Hepatocyte (in vitro differentiated cells): ENCODE measurements around the gene SMAD1. TPM values are rescaled to one million over a fixed set of nuclear protein-coding genes. Genes with fewer than 3 reads are reported as not detected.

Source experiments
- DNase-seq: peaks from one replicate; pipeline ENCODE4 v3.0.0-alpha.2; 2016; ENCODE audit warnings: low spot score
- H2AFZ ChIP-seq: fragments of 200-600 bp; sonication (generic); 2 replicates; pipeline ENCODE4 v1.6.0; 2016; ENCODE audit warnings: antibody characterized with exemption, mild to moderate bottlenecking
- H3K27ac ChIP-seq: fragments of 200-600 bp; sonication (generic); 2 replicates; pipeline ENCODE4 v1.5.1; 2016; ENCODE audit warnings: mild to moderate bottlenecking
- H3K27me3 ChIP-seq: fragments of 200-600 bp; sonication (generic); 2 replicates; pipeline ENCODE4 v1.6.1; 2016
- H3K36me3 ChIP-seq: fragments of 200-600 bp; sonication (generic); replicated peaks from 2 replicates; pipeline ENCODE4 v1.5.1; 2016; ENCODE audit warnings: low read depth; ENCODE audit not compliant: insufficient read depth
- H3K4me1 ChIP-seq: fragments of 200-600 bp; sonication (generic); 2 replicates; pipeline ENCODE4 v1.5.1; 2016; ENCODE audit warnings: mild to moderate bottlenecking, moderate library complexity; ENCODE audit not compliant: insufficient read depth
- H3K4me2 ChIP-seq: fragments of 200-600 bp; sonication (generic); 2 replicates; pipeline ENCODE4 v1.6.0; 2016
- H3K4me3 ChIP-seq: fragments of 200-600 bp; sonication (generic); 2 replicates; pipeline ENCODE4 v1.5.1; 2016; ENCODE audit warnings: mild to moderate bottlenecking
- H3K79me2 ChIP-seq: fragments of 200-600 bp; sonication (generic); 2 replicates; pipeline ENCODE4 v1.6.0; 2017; ENCODE audit warnings: mild to moderate bottlenecking
- H3K9me2 ChIP-seq: fragments of 200-600 bp; sonication (generic); replicated peaks from 2 replicates; pipeline ENCODE4 v1.6.0; 2017; ENCODE audit warnings: mild to moderate bottlenecking; ENCODE audit not compliant: insufficient read depth
- H3K9me3 ChIP-seq: fragments of 200-600 bp; sonication (generic); 2 replicates; pipeline ENCODE4 v1.5.1; 2016; ENCODE audit warnings: low read depth, mild to moderate bottlenecking
- H4K20me1 ChIP-seq: fragments of 200-600 bp; sonication (generic); 2 replicates; pipeline ENCODE4 v1.6.0; 2016; ENCODE audit warnings: mild to moderate bottlenecking; ENCODE audit not compliant: insufficient read depth, poor library complexity, severe bottlenecking
- EZH2 ChIP-seq: fragments of 200-600 bp; sonication (generic); IDR thresholded peaks from 2 replicates; pipeline ENCODE4 v1.6.1; 2016; ENCODE audit warnings: antibody characterized with exemption, mild to moderate bottlenecking, borderline replicate concordance
- EZH2phosphoT487 ChIP-seq: fragments of 200-600 bp; sonication (generic); IDR thresholded peaks from one replicate; pipeline ENCODE4 v1.6.1; 2018; ENCODE audit warnings: antibody characterized with exemption, mild to moderate bottlenecking, low read depth, moderate library complexity; ENCODE audit not compliant: unreplicated experiment, severe bottlenecking
- WGBS: methylation state at CpG from one replicate; pipeline ENCODE4 v1.1.6; 2016; ENCODE audit warnings: low lambda C conversion rate; ENCODE audit errors: missing lambda C conversion rate; 5-methylcytosine and 5-hydroxymethylcytosine counted together
- polyA plus RNA-seq: library from polyadenylated mRNA; unstranded; fragments of >200 nt; fragmentation: Nextera tagmentation; extraction: Ambion mirVana; gene quantifications from 2 replicates; pipeline ENCODE4 v1.2.1, GENCODE V29; 2016
- total RNA-seq: library from RNA; depleted of rRNA; stranded (reverse); fragments of >200 nt; gene quantifications from 2 replicates; pipeline ENCODE4 v1.2.3, GENCODE V29; 2014
- TF ChIP-seq, protein P1 (sequence below): fragments of 200-600 bp; sonication (generic); IDR thresholded peaks from 2 replicates; pipeline ENCODE4 v1.5.1; 2016; ENCODE audit warnings: antibody characterized with exemption, mild to moderate bottlenecking; ENCODE audit not compliant: poor library complexity

SMAD1 gene
- total and polyA plus RNA-seq, 2 experiments from 2014 or later = 18.1 to 24.1 TPM

DNA sequence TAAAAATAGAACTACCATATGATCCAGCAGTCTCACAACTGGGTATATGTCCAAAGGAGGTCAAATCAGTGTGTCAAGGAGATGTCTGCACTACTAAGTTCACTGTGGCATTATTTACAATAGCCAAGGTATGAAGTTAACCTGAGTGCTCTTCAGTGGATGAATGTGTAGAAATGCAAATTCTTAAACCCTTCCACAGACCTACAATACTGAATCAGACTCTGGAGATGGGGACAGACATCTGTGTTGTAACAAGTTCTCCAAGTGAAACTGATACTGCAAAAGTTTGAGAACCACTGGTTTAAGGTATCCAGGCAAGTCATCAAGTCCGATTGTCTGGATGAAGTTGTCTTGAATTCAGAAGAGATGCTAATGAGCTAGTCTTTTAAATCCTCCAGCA, 38.5 kb downstream of the SMAD1 start:
- H3K9me3 ChIP-seq = no peaks in the 10 kb centered on the region
- no peaks in the 10 kb centered on the region for H3K9me2 ChIP-seq
- no peak overlapping the region for H2AFZ ChIP-seq
- TF ChIP-seq EZH2 (no peak), EZH2phosphoT487 (no peak)
- TF ChIP-seq, protein P1, sequence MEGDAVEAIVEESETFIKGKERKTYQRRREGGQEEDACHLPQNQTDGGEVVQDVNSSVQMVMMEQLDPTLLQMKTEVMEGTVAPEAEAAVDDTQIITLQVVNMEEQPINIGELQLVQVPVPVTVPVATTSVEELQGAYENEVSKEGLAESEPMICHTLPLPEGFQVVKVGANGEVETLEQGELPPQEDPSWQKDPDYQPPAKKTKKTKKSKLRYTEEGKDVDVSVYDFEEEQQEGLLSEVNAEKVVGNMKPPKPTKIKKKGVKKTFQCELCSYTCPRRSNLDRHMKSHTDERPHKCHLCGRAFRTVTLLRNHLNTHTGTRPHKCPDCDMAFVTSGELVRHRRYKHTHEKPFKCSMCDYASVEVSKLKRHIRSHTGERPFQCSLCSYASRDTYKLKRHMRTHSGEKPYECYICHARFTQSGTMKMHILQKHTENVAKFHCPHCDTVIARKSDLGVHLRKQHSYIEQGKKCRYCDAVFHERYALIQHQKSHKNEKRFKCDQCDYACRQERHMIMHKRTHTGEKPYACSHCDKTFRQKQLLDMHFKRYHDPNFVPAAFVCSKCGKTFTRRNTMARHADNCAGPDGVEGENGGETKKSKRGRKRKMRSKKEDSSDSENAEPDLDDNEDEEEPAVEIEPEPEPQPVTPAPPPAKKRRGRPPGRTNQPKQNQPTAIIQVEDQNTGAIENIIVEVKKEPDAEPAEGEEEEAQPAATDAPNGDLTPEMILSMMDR = no peak
- H3K4me2 ChIP-seq = no peak overlapping the region
- H3K27me3 ChIP-seq = no peaks in the 10 kb centered on the region
- H3K27ac ChIP-seq = no peak overlapping the region
- H3K4me3 ChIP-seq = no peak overlapping the region
- 93% methylated on average over 1 of the region's 1 CpG for WGBS
- no peaks in the 10 kb centered on the region for H3K36me3 ChIP-seq
- no peaks in the 10 kb centered on the region for H4K20me1 ChIP-seq
- H3K4me1 ChIP-seq = no peaks in the 10 kb centered on the region
- peaks cover 67% of the 10 kb centered on the region for H3K79me2 ChIP-seq
- no peak for DNase-seq

DNA sequence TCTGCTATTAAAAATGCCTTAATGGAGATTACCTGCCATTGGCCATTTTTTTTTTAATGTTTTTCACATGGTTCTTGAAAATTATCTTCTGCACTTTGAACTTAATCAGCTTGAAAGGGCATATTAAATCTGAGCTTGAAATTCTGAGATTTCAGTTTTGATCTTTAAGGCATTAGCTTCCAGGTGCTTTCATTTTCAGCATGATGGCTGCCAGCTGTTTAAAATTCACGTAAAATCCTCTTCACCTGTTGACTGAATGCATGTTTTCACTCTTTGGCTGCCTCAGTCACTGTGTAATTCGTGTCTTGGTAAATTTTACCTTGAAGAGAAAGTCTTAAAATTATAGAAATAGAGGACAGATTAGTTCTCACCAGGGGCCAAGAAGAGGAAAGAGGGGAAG, 39.6 kb downstream of the SMAD1 start:
- no peaks in the 10 kb centered on the region for H3K36me3 ChIP-seq
- H2AFZ ChIP-seq = no peak overlapping the region
- H3K4me1 ChIP-seq = no peaks in the 10 kb centered on the region
- 76% methylated on average over 2 of the region's 2 CpGs for WGBS
- no peak for DNase-seq
- no peak overlapping the region for H3K4me3 ChIP-seq
- H3K27me3 ChIP-seq = no peaks in the 10 kb centered on the region
- no peak overlapping the region for H3K4me2 ChIP-seq
- no peaks in the 10 kb centered on the region for H3K9me2 ChIP-seq
- H3K9me3 ChIP-seq = no peaks in the 10 kb centered on the region
- peaks cover 64% of the 10 kb centered on the region for H3K79me2 ChIP-seq
- no peak overlapping the region for H3K27ac ChIP-seq
- TF ChIP-seq, protein P1 = no peak
- TF ChIP-seq EZH2 = no peak
- TF ChIP-seq EZH2phosphoT487 = no peak
- H4K20me1 ChIP-seq = no peaks in the 10 kb centered on the region

DNA sequence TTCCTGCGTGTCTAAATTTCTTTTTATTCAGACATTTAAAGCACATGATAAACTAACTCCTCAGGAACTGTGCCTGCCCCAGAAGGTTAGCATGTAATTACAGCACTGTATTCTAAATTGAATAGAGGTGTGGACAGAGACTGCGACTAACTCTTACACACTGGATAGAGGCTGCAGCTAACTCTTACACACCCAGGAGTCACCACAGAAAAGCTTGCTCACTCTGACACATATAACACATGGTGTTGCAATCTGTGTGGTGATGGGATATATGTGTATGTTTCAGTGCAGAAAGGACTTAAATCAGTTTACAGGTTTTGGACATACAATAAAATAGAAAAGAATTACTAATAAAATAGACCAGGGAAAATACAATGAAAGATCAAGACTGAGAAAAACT, 41.5 kb downstream of the SMAD1 start:
- no peak overlapping the region for H3K4me3 ChIP-seq
- 95% methylated on average over 2 of the region's 2 CpGs for WGBS
- H3K27ac ChIP-seq = no peak overlapping the region
- H3K27me3 ChIP-seq = no peaks in the 10 kb centered on the region
- no peak overlapping the region for H2AFZ ChIP-seq
- H3K36me3 ChIP-seq = no peaks in the 10 kb centered on the region
- no peaks in the 10 kb centered on the region for H3K9me2 ChIP-seq
- no peak for TF ChIP-seq EZH2phosphoT487
- TF ChIP-seq, protein P1 = no peak
- no peak for TF ChIP-seq EZH2
- no peaks in the 10 kb centered on the region for H3K4me1 ChIP-seq
- H3K4me2 ChIP-seq = no peak overlapping the region
- DNase-seq = no peak
- no peaks in the 10 kb centered on the region for H4K20me1 ChIP-seq
- peaks cover 45% of the 10 kb centered on the region for H3K79me2 ChIP-seq
- no peaks in the 10 kb centered on the region for H3K9me3 ChIP-seq

DNA sequence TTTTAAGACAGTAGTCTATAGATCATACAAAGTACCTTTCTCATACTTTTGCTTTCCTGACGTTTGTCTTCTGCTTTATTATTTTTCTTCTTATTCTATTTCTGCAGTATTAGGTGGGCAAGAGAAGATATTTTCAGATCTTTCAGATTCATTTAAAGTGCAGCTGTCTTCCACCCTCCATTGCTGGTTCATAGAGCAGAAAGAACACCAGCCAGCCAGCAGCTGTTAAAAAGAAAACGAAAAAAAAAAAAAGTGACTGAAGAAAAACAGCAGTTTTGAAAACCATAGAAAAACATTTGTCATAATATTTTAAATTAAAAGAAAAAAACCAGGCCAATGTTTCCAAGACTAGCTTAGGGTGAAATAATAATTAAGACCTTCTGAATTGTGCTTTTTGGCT, 42.9 kb downstream of the SMAD1 start:
- WGBS = 87% methylated on average over 2 of the region's 2 CpGs
- Histone ChIP-seq H3K9me2 (no peaks in the 10 kb centered on the region), H3K4me3 (no peak overlapping the region), H3K27me3 (no peaks in the 10 kb centered on the region), H3K9me3 (no peaks in the 10 kb centered on the region), H4K20me1 (no peaks in the 10 kb centered on the region), H3K4me2 (no peak overlapping the region), H3K79me2 (peaks cover 48% of the 10 kb centered on the region), H3K27ac (no peak overlapping the region), H3K4me1 (no peaks in the 10 kb centered on the region), H2AFZ (no peak overlapping the region), H3K36me3 (no peaks in the 10 kb centered on the region)
- TF ChIP-seq EZH2phosphoT487 (no peak), EZH2 (no peak)
- TF ChIP-seq, protein P1 = no peak
- no peak for DNase-seq
